ENCODE data around the gene PCIF1. TPM values are rescaled to one million over a fixed set of nuclear protein-coding genes. Genes with fewer than 3 reads are reported as not detected.

Gene PCIF1
- total RNA-seq, 4 donors from 2014 or later: 52.2 to 59.0 (median 53.0) TPM

DNA sequence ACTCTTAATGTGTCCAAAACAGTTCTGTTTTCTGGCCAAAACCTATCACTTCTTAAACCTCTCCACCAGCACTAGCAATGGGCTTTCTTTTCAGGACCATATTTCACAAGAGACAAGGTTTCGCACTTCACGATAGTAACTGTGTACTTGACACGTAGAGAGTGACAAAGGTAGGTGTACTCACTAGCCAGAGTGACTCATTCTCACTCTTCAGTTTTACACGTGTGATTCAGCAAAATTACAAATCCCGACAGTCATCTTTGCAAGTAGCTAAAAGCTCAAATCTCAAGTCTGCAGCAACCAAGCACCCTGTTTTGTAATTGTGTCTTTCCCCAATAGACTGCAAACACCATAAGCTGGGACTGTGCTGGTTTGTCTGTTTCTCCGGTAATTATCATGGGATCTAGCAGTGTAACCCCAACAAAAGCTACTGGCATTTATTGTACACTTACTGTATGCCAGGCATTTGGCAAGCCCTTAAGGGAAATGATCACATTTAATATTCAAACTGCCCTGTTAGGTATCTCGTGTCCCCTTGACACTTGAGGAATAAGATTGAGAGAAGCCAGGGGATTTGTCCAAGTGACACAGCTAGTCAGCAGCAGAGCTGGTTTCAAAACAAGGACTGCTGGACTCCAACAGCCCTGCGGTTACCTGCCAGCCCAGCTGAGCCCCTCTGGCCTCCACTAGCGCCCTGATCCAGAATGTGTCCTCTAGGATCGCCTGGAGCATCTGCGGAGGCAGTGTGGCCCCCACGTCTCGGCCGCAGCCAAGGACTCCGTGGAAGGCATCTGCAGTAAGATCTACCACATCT is 9.9 kb downstream of the PCIF1 start:
- Histone ChIP-seq H3K9me3 (no peaks in the 10 kb centered on the region), H3K27me3 (no peaks in the 10 kb centered on the region), H3K4me1 (peaks cover 0 to 26% (median 2%) of the 10 kb centered on the region in 4 donors), H3K27ac (no peak overlapping the region), H3K4me3 (no peak overlapping the region), H3K36me3 (peaks cover 9 to 100% (median 64%) of the 10 kb centered on the region in 3 donors)
- DNase-seq (ENCODE audit: low spot score in 2 of 2): no peak
- TF ChIP-seq POLR2A (IDR thresholded peaks at IDR 0.05) (no peak), EP300 (IDR thresholded peaks at IDR 0.05) (no peak)
- TF ChIP-seq, protein P1, sequence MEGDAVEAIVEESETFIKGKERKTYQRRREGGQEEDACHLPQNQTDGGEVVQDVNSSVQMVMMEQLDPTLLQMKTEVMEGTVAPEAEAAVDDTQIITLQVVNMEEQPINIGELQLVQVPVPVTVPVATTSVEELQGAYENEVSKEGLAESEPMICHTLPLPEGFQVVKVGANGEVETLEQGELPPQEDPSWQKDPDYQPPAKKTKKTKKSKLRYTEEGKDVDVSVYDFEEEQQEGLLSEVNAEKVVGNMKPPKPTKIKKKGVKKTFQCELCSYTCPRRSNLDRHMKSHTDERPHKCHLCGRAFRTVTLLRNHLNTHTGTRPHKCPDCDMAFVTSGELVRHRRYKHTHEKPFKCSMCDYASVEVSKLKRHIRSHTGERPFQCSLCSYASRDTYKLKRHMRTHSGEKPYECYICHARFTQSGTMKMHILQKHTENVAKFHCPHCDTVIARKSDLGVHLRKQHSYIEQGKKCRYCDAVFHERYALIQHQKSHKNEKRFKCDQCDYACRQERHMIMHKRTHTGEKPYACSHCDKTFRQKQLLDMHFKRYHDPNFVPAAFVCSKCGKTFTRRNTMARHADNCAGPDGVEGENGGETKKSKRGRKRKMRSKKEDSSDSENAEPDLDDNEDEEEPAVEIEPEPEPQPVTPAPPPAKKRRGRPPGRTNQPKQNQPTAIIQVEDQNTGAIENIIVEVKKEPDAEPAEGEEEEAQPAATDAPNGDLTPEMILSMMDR (IDR thresholded peaks at IDR 0.05): no peak
- WGBS, 2 donors: 85 to 87% methylated on average over 12 to 15 of the region's 15 CpGs

DNA sequence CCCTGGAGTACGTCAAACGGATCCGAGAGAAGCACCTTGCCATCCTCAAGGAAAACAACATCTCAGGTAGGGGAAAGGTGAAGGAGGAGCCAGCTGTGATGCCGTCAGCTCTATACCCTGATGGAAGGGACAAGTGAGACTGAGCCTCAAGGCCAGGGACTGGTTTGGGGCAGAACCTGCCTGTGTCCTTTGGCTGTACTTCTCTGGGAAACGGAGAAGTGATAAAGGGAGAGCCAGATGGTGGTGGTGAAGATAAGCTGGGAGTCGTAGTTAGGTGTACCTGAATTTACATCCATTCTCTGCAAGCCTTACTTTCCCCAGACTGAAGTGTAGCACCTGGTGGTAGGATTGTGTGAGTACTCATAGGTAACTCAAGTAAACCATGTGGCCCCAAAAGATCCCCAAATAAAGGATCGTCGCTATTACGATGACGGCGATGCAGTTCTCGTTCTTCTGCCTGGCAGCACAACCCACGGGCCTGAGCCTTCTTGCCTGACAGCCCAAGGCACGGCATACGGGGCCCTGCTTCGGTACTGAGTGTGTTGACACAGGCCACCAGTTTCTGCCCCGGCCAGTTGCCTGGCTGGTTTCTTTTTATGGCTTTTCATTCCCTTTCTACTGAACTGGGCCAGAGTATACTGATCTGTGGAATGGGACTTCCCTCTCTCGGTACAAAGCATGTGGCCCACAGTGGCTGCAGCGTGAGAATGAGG is 10.6 kb downstream of the PCIF1 start:
- TF ChIP-seq EP300 (IDR thresholded peaks at IDR 0.05) (no peak), POLR2A (IDR thresholded peaks at IDR 0.05) (no peak)
- TF ChIP-seq, protein P1 (IDR thresholded peaks at IDR 0.05): no peak
- Histone ChIP-seq H3K27me3 (no peaks in the 10 kb centered on the region), H3K27ac (peak overlapping the region in 1 of 4 donors; percentile 82), H3K9me3 (no peaks in the 10 kb centered on the region), H3K36me3 (peaks cover 9 to 100% (median 60%) of the 10 kb centered on the region in 3 donors), H3K4me3 (no peak overlapping the region), H3K4me1 (peaks cover 0 to 26% (median 2%) of the 10 kb centered on the region in 4 donors)
- WGBS, 2 donors: 86 to 89% methylated on average over 19 of the region's 19 CpGs
- no peak for DNase-seq (ENCODE audit: low spot score in 2 of 2)

DNA sequence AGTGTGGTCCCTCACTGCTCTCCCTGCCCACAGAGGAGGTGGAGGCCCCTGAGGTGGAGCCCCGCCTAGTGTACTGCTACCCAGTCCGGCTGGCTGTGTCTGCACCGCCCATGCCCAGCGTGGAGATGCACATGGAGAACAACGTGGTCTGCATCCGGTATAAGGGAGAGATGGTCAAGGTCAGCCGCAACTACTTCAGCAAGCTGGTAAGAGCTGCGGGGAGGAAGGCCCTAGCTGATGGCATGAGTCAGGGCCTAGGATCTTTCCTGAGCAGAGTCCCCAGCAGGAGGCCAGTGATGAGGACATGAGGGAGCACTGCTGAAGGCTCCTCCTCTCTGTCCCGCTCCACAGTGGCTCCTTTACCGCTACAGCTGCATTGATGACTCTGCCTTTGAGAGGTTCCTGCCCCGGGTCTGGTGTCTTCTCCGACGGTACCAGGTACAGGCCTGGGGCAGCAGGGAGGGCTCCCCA is 11.2 kb downstream of the PCIF1 start:
- Histone ChIP-seq H3K36me3 (peaks cover 4 to 100% (median 59%) of the 10 kb centered on the region in 3 donors), H3K27me3 (no peaks in the 10 kb centered on the region), H3K9me3 (no peaks in the 10 kb centered on the region), H3K4me3 (no peak overlapping the region), H3K27ac (peak overlapping the region in 2 of 4 donors; percentile 72 to 82), H3K4me1 (peaks cover 0 to 26% (median 2%) of the 10 kb centered on the region in 4 donors)
- TF ChIP-seq POLR2A (IDR thresholded peaks at IDR 0.05) (no peak), EP300 (IDR thresholded peaks at IDR 0.05) (no peak)
- TF ChIP-seq, protein P1 (IDR thresholded peaks at IDR 0.05): no peak
- 77 to 86% methylated on average over 11 to 13 of the region's 13 CpGs for WGBS, 2 donors
- DNase-seq (ENCODE audit: low spot score in 2 of 2): no peak

DNA sequence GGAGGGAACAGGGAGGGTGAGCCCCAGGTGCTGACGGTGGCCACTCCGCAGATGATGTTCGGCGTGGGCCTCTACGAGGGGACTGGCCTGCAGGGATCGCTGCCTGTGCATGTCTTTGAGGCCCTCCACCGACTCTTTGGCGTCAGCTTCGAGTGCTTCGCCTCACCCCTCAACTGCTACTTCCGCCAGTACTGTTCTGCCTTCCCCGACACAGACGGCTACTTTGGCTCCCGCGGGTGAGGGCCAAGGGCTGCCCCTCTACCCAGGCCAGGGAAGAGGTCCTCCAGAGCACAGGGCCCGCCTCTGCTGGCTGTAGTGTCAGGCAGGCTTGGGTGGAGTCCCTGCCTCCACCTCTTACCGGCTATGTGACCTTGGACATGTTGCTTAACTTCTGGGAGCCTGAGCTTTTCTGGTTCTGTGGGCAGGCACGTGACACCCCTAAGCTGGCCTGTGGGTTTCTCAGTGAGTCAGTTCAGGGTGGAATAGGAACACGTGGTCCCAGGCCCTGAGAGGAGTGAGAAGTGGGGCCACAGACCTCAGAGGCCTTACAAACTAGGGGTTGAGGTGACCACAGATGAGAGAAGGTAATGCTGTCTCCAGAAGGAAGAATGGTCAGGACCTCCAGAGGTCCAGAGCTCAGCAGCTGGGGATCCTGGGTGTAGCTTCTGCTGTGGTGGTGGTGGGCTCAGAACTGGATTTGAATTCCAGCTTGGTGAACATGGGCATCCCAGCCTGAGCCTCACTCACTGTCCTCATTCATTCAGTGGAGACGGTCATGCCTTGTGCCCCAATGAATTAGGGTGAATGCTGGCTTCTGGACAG is 11.9 kb downstream of the PCIF1 start:
- H3K27ac ChIP-seq: peak overlapping the region in 3 of 4 donors; percentile 30 to 82 (median 72)
- WGBS, 2 donors: 72 to 85% methylated on average over 15 to 20 of the region's 20 CpGs

More for the DNA sequence above, 11.9 kb downstream of the PCIF1 start:
- Histone ChIP-seq H3K4me1 (peaks cover 0 to 26% (median 2%) of the 10 kb centered on the region in 4 donors), H3K36me3 (peaks cover 0 to 100% (median 60%) of the 10 kb centered on the region in 3 donors), H3K4me3 (no peak overlapping the region), H3K27me3 (no peaks in the 10 kb centered on the region), H3K9me3 (no peaks in the 10 kb centered on the region)
- peak; percentile 50 to 85 for TF ChIP-seq EP300 (IDR thresholded peaks at IDR 0.05)
- TF ChIP-seq POLR2A (IDR thresholded peaks at IDR 0.05): peak in 1 of 2 donors; percentile 18
- TF ChIP-seq, protein P1 (IDR thresholded peaks at IDR 0.05): no peak
- peak in 1 of 2 donors; percentile 88 for DNase-seq (ENCODE audit: low spot score in 2 of 2)

Measured in tibial nerve (tissue), 4 donors.